ENCODE results near the gene DSG3. TPM values are rescaled to one million over a fixed set of nuclear protein-coding genes. Genes with fewer than 3 reads are reported as not detected.

Gene DSG3
- total and polyA plus RNA-seq, 2 of the 8 experiments (the other 6 are each of a cell fraction or from before 2014, with no cell fraction given) = 0.03 to 0.07 TPM

DNA sequence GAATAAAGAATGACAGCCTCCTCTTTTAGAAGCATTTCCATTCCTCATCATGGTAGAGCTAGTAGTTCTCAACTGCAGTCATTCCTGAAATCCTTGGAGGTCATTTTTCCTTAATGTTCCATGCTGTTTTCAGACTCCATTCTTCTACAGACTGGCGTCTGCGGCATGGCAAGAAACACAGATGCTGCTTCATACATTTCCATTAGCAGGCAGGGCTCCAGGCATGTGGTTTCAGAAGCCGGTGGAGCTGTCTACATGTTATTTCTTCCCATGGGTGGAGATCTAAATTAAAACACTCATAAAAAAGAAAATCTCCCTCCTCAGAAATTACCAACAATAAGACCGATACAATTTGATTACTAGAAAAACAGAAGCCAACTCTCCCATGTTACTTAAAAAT lies 6.0 kb upstream of the DSG3 start (continued):
- TF ChIP-seq NANOG (IDR thresholded peaks at IDR 0.05; ENCODE audit: insufficient read depth, low read depth, low read length, poor library complexity, severe bottlenecking) = no peak
- TF ChIP-seq RNF2 (IDR thresholded peaks at IDR 0.05; ENCODE audit: borderline replicate concordance, low read depth, low read length, missing control alignments, poor library complexity, severe bottlenecking) = no peak
- no peak for TF ChIP-seq SIX5 (IDR thresholded peaks at IDR 0.05; ENCODE audit: low read depth, low read length)
- no peak for TF ChIP-seq GABPA (IDR thresholded peaks at IDR 0.05; ENCODE audit: borderline replicate concordance, insufficient read depth, low read length)

Measured in H1 (cell line).